Left kidney (tissue), 2 donors: ENCODE results near the gene UPF3A. TPM values are rescaled to one million over a fixed set of nuclear protein-coding genes. Genes with fewer than 3 reads are reported as not detected.

ENCODE experiments used
- DNase-seq: peaks from one replicate; pipeline ENCODE4 v3.0.0-alpha.2; 2013
- polyA plus RNA-seq: library from polyadenylated mRNA; unstranded; fragments of 120-200 nt; gene quantifications from one replicate; pipeline ENCODE4 v1.2.1, GENCODE V29; 2013; ENCODE audit not compliant: insufficient read length

The UPF3A gene
- polyA plus RNA-seq, 1 donor = 207 TPM

DNA sequence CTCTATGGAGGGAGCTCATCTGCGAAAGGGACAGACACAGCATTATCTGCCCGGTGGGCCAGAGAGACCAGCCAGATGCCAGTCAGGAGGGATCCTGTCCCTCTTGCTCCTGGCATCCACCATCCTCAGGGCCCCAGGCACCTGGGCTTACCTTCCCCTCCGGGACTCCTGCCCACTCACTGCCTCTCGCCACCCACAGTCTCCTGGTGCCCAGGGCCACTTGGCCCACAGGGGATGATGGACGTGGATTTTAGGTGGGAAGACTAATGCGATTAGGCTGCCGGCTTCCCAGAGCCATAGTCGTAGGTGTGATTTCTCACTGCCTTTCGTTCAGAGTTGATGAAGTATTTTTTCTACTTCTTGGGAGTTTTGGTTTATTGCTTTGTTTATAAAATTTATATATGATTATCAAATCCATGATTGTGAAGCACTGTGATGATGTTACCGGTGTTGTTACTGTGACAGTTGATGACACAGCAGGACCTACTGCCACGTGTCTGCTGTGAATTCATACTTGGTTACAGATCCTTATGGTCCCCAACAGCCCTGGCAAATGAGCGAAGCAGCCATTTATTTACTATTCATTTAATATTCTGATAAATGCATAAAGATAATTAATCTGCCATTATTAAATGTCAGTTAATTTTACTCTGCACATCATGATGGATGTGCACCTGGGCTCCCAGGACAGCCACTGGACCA, 18.4 kb downstream of the UPF3A start:
- DNase-seq = no peak

DNA sequence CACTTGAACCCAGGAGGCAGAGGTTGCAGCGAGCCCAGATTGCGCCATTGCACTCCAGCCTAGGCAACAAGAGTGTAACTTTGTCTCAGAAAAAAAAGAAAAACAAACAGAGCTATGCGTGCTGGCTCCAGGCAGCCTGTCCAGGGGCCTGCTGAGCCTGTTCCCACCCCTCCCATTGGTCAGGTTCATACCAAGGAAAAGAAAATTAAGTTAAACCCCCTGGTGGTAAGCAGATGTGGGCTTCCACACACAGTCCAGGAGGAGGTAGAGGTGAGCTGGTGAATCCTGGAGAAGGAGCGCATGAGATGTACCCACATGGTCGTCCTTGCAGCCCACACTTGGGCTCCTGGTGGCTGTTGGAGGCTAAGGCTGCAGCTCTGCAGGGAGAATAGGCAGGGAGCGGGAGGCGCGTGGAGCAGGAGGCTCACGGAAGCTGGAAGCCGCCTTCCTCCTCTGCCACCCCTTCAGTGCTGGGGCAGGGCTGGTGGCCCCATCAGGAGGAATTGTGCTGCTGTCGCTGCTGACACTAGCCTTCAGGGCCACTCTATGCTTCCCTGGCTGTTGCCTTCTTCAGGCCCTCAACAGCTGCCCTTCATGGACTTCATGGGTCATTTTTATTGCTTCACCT, 22.4 kb downstream of the UPF3A start:
- no peak for DNase-seq

DNA sequence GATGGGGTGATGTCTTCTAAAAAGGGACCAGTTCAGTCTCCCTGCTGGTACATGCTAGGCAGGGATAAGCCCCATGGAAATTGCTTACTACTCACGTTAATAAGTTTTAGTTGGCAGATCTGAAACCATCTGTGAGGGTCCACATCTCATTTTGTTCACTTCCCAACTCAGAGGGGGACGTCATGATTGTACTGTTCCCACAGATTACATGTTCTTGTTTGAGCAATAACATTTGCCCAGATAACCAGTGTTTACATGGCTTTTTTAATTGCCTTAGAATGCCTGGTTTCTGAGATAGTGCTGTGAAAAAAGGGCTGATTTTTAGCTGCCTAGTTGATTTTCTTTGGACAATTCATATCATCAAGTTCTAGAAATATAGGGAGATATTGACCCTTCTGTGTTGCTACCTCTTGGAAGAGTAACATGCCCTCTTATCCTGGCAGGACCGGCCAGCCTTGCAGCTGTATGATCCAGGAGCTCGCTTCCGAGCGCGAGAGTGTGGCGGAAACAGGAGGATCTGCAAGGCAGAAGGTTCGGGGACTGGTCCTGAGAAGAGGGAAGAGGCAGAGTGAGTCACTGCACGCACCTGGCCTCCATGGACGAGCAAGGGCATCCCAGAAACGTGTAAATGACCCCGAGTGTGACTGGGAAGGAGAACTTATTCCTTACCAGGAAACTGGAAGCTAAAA, 23.1 kb downstream of the UPF3A start:
- no peak for DNase-seq

DNA sequence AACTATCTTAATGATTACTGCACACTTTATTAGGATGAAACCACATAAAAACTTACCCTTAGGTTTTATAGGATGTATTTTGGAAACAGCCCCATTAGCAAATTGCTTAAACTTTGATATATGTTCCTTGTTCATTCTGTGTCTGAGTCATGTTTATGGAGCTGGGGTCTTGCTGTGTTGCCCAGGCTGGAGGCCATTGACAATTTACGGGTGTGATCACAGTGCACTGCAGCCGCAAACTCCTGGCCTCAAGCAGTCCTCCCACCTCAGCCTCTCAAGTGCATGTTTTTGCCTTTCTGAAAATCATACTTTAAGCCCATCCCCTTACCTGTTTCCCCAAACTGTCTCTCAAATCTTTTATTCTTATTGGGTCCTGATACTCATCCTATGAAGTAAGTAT, 27.7 kb downstream of the UPF3A start:
- DNase-seq = no peak

DNA sequence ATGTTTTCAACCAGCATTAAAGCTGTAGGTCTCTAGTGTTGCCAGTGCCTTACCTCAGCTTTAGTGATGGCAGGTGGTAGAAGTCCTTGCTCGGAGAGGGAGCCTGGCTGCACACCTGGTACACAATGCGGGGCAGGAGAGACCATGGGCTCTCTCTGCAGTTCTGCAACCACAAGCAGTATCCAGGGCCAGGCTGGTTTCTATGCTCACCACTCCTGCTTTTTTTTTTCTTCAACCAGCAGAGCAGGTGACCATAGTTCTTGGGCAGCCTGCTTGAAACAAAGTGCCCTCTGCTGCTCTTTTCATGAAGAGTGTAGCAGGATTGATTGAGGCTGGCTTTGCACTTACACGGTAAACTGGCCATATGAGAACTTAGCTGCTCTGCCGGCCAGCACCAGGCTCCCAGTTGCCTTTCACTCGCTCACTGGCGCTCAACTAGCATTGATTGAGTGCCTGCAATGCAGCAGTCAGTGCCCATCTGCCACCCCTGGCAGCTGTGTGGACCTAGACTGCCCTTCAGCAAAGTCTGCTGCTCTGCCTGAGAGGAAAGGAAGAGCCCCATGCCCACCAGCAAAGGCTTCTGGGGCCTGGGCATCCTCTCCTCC, 28.5 kb downstream of the UPF3A start:
- no peak for DNase-seq

DNA sequence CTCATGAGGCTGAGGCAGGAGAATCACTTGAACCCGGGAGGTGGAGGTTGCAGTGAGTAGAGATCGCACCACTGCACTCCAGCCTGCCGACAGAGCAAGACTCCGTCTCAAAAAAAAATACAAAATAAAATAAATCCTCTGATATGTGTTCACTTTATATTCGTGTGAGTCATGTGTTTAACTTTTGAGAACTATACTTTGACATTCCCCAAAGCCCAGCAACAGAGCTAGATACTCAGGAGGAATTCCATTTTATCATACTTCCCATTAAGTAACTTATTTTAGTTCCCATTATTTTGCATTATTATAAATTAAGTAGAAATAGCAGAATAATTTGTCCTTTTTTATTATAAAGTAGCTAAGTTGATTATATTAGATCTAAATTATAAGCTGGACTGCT, 29.6 kb downstream of the UPF3A start:
- no peak for DNase-seq

DNA sequence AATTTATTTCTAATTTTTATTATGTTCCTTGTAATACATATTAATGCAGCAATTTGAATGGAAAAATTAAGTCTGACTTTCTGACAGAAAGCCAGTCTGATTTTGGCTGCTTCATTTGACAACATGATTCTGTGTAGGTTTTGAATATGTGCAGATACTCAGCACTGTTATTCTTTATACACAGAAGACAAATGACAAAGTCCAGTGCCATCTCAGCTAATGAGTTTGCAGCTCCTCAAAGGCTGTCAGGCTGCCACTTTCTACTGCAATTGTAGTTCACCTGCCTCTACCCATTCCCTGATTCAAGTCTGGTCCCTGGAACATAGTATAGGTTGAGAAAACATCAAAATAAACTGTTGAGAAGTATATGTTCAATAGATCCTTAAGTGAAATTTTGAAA, 30.0 kb downstream of the UPF3A start:
- no peak for DNase-seq

DNA sequence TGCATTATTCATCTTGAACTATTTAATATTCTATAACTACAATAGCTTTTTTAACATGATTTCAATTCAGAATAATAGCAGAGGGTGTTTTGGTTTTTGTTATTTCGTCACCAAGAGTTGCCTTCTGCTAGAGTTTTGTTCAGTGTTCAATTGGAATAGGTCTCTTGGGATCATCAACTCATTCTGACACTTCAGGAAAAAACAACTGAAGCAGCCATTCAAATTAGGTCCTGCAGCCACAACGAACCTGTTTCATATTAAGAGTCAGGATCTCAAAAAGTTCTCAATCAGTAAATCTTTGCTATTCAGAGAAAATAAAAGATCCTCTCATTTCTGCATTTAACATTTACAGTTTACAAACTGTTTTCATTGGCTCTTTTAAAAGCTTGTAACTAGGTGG, 30.5 kb downstream of the UPF3A start:
- no peak for DNase-seq

DNA sequence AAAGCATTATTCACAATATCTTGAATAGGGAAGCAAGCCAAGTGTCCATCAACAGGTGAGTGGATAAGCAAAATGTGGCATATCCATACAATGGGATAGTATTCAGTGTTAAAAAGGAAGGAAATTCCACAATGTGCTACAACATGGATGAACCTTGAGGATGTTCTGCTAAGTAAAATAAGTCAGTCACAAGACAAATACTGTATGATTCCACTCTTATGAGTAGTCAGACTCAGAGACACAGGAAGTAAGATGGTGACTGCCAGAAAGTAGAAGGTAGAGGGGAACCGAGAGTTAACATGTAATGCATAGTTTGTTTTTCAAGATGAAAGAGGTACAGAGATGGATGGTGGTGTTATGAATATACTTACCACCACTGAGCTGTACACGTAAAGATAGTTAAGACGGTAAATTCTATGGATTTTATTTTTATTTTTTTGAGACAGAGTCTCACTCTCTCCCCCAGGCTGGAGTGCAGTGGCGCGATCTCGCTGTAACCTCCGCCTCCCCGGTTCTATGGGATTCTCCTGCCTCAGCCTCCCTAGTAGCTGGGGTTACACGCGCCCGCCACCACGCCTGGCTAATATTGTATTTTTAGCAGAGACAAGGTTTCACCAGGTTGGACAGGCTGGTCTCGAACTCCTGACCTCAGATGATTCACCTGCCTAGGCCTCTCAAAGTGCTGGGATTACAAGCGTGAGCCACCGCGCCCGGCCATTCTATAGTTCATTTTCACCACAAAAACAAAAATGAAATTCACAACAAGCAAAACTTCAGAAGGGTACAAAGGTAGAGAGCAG, 31.9 kb downstream of the UPF3A start:
- DNase-seq = no peak

DNA sequence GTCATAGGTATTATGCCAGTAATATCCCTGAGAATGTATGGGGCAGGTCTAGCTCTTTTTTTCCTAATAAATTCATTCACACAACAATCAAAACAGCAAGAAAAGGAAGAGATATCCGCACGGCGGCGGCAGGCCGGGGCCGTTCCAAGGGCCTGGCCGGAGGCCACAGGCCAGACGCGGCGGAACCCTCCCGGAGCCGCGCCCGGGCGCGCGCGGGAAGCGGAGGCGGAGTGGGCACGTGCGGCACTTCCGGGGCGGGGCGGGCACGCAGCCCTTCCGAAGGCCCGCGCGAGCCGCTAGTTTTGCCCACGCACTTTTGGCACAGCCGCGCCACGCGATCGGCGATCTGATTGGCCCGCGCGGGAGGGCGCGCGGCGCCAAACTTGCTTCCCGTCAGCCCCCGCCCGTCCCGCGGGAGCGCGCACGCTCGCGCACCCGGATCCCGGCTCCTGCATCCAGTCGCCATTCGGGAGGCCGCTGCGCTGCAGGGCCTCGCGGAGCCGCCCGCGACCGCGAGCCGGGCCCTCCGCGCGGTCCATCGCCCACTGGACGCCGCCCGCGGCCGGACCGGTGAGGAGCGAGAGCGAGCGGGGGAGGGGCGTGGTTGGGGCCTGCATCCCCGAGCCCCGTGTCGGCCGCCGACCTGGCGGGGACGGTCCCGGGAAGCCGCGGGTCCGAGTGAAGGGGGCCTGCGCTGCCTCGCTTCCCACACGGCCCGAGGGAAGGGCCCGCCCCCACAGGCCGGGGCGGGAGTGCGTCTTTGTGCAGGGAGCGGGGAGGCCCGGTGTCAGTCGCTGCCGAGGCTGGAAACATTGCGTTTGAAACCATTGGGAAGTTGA, 32.9 kb downstream of the UPF3A start, which contains the start of gene CHAMP1:
Gene CHAMP1, plus strand, starts transcription at position 430 of the 839 bp plus-strand sequence. CDS start 9,340 bp downstream, outside the sequence.
- peak; percentile 92 for DNase-seq

DNA sequence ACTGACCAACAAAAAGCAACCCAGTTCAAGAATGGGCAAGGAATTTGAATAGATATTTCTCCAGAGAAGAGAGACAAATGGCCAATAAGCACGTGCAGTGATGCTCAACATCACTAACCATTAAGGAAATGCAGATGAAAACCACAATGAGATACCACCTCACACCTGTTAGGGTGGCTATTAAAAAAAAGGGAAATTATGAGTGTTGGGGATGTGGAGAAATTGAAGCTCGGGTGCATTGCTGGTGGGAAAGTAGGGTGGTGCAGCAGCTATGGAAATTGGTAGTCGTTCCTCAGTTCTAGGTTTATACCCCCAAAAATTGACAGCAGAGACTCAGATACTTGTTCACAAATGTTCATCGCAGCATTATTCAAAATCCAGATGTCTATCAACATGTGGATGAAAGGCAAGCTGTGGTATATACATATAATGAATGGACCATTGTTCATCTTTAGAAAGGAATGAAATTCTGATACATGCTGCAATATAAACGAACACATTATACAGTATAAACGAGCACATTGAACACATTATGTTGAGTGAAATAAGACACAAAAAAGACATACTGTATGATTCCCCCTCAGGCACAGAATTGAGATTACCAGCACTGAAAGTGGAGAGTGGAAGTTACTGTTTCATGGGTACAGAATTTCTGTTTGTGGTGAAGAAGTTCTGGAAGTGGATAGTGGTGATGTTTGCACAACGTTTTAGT, 33.8 kb downstream of the UPF3A start:
- DNase-seq = no peak

DNA sequence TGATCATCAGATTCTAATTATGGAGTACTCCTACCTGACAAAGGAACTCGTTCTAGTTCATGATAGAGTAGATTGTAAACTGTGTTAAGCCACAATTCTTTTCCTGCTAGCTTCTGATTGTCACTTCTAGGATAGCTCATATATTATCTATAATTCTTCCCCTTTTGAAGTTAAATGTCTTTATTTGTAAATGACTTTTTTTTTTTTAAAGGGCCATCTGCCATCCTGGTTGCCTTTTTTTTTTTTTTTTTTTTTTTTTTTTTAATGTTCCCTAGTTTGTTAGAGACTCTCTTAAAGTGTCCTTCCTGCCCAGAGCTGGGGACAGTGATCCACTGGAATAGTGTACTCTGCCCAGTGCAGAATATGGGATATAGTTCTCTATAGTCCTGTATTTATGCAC, 37.2 kb downstream of the UPF3A start:
- DNase-seq = no peak

DNA sequence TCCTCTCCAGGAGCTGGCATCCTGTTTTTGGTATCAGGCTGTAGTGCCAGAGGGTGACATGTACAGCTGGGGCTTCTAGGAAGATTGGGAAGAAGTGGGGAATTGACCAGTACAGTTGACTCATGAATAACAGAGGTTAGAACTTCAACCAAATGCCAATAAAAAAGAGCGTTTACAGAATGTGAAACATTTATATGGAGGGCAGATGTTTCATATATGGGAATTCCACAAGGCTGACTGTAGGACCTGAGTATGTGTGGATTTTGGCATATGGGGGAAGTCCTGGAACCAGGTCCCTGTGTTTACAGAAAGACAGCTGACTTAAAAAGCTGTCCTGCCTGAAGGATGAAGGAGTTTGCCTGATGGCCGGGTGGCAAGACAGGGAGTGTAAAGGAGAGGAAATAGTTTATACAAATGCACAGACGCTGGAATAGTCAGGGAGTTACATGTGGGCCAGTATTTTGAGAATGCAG, 38.1 kb downstream of the UPF3A start:
- DNase-seq = no peak

DNA sequence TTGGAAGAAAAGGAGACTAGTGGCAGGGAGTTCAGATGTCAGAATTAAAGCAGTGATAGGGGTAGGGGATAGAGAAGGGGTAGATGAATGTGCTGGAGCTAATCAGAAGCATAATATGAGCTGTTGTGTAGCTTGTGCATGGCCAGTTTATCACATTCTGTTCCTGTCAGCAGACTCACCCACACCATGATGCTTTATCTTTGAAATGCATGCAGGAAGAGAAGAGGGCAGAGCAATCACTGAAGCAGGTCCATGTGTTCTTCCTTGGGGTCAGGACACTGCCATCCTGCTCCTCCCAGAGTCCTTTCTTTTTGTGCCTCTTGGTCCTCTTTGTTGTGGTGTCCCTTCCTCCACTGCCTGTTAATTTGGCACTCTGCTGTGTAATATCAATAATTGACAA, 38.7 kb downstream of the UPF3A start:
- no peak for DNase-seq

DNA sequence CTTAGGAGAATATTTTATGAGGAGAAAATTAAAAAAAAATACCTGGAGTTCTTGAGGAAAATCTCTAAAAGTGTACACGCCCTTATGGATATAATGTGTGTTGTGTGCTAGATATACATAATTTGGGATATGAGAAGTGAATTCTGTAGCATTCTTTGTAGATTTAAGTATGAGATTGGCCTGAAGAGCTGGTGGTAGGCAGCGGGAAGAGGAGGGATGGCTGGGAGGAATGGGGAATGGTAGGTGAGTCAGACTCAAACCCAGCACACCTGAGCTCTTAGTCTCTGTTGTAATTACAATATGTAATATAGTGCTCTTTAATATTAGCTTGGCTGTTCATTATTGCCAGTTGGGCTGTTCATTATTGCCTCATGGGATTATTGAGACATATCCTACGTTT, 39.9 kb downstream of the UPF3A start:
- DNase-seq = no peak

DNA sequence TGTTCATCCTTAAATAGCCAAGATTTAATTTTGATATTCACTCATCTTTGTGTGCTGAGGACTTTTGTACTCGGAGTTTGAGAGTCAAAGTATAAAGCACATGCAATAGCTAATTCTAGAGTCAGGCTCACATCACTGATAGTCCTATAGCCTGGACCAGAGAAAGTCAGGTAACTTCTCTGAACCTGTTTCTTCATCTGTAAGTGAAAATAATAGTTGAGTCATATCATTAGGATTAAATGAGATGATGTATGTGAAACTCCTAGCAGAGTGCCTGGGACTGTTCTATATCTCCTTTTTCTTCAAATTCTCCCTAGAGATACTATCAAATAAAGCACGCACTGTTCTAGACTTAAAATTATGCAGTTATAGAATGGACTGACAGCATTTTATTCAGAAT, 41.9 kb downstream of the UPF3A start:
- DNase-seq = no peak

DNA sequence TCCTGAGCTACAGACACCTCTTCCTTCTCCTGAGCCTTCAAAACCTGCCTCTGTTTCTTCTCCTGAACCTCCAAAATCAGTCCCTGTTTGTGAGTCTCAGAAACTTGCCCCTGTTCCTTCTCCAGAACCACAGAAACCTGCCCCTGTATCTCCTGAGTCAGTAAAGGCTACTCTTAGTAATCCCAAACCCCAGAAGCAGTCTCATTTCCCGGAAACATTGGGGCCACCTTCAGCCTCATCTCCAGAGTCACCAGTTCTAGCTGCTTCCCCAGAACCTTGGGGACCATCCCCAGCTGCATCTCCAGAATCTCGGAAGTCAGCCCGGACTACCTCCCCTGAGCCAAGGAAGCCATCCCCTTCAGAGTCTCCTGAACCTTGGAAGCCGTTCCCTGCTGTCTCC, 42.9 kb downstream of the UPF3A start:
- no peak for DNase-seq

DNA sequence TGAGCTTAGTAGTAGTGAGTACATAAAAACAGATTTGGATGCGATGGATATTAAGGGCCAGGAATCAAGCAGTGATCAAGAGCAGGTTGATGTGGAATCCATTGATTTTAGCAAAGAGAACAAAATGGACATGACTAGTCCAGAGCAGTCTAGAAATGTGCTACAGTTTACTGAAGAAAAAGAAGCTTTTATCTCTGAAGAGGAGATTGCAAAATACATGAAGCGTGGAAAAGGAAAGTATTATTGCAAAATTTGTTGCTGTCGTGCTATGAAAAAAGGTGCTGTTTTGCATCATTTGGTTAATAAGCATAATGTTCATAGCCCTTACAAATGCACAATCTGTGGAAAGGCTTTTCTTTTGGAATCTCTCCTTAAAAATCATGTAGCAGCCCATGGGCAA, 44.3 kb downstream of the UPF3A start:
- no peak for DNase-seq

DNA sequence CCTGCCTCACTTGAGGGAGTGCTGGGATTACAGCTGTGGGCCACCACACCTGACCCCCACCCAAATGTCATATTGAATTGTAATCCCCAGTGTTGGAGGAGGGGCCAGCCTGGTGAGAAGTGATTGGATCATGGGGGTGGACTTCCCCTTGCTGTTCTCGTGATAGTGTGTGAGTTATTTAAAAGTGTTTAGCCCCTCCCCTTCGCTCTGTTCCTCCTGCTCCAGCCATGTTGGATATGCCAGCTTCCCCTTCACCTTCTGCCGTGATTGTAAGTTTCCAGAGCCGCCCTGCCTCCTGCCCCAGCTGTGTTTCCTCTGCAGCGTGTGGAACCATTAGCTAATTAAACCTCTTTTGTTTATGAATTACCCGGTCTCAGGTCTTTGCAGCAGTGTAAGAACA, 46.6 kb downstream of the UPF3A start:
- DNase-seq = no peak

DNA sequence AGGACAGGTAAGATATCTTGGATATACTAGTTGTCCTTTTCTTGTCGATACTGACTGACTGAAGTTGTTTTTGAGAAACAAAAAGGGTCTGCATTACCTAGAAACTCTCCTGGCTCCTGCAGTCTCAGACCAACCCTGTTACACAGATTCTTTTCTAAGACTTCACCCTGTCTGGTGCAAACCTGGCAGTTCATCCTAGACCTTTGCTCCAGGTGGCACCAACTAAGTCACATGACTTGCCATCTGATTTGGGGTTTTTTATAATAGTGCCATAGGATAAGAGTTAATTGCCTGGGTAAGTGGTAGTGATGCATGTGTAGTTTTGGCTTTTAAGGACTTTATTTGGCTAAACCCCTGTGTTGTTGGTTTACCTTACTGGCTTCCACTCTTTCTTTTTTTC, 47.2 kb downstream of the UPF3A start:
- DNase-seq = no peak
